ENCODE measurements around the gene C20orf204. TPM values are rescaled to one million over a fixed set of nuclear protein-coding genes. Genes with fewer than 3 reads are reported as not detected.

The C20orf204 gene
- total and polyA plus RNA-seq, 10 of the 15 experiments (the other 5 are each of a cell fraction or from before 2014, with no cell fraction given) = 0.24 to 56.0 (median 12.4) TPM

- TF ChIP-seq LARP7 (IDR thresholded peaks at IDR 0.05) (peak; percentile 1; the same call in 1 of the 2 replicates), ZBTB4 (CRISPR knock-in tag; IDR thresholded peaks at IDR 0.05) (no peak), MTA3 (IDR thresholded peaks at IDR 0.05; ENCODE audit: borderline replicate concordance, low read length) (no peak), MEF2B (IDR thresholded peaks at IDR 0.05; ENCODE audit: partially characterized antibody, poor library complexity, severe bottlenecking) (no peak), KDM1A (IDR thresholded peaks at IDR 0.05; ENCODE audit: borderline replicate concordance) (no peak), BHLHE40 (IDR thresholded peaks at IDR 0.05; ENCODE audit: borderline replicate concordance in 1 of 2, low read depth in 2 of 2, low read length in 1 of 2) (peak in 1 of 2 experiments; percentile 5; a peak in 2 of 4 replicates), RELA (IDR thresholded peaks at IDR 0.05; ENCODE audit: borderline replicate concordance, partially characterized antibody) (no peak), GATAD2B (conservative IDR thresholded peaks at IDR 0.05; ENCODE audit: low read depth) (0 out of 2 replicates have a peak, but pooled peaks have one; percentile 23), SMAD1 (IDR thresholded peaks at IDR 0.05; ENCODE audit: low read depth, partially characterized antibody) (no peak)
- TF ChIP-seq, protein P1, sequence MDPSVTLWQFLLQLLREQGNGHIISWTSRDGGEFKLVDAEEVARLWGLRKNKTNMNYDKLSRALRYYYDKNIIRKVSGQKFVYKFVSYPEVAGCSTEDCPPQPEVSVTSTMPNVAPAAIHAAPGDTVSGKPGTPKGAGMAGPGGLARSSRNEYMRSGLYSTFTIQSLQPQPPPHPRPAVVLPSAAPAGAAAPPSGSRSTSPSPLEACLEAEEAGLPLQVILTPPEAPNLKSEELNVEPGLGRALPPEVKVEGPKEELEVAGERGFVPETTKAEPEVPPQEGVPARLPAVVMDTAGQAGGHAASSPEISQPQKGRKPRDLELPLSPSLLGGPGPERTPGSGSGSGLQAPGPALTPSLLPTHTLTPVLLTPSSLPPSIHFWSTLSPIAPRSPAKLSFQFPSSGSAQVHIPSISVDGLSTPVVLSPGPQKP (IDR thresholded peaks at IDR 0.05; ENCODE audit: low read depth, low read length) = no peak
- TF ChIP-seq, protein P2, sequence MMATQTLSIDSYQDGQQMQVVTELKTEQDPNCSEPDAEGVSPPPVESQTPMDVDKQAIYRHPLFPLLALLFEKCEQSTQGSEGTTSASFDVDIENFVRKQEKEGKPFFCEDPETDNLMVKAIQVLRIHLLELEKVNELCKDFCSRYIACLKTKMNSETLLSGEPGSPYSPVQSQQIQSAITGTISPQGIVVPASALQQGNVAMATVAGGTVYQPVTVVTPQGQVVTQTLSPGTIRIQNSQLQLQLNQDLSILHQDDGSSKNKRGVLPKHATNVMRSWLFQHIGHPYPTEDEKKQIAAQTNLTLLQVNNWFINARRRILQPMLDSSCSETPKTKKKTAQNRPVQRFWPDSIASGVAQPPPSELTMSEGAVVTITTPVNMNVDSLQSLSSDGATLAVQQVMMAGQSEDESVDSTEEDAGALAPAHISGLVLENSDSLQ (IDR thresholded peaks at IDR 0.05) = peak; percentile 53; the same call in 1 of the 2 replicates
Observed at GRCh38 chr20:64011366-64011779, 24.6 kb upstream of the C20orf204 start (continued).

Data from GM12878 (cell line).